Esophagus mucosa (tissue), 1 donor: Measurements from ENCODE around the gene MORC3. TPM values are rescaled to one million over a fixed set of nuclear protein-coding genes. Genes with fewer than 3 reads are reported as not detected.
"Not testable (repeated sequence)": the region's sequence is repeated elsewhere in the genome, so short reads cannot be mapped to it uniquely, and the experiment has no call there.

ENCODE experiments used
- ATAC-seq: fragments of 200-7000 bp; cut with Tn5 transposase; one replicate; pipeline ENCODE4 v1.9.1; 2020
- total RNA-seq: library from RNA; stranded (reverse); gene quantifications from one replicate; pipeline ENCODE4 v1.2.4, GENCODE V29; 2023
- donor health status: DM: yes; HTN: yes; CAD: no.

Gene MORC3, protein sequence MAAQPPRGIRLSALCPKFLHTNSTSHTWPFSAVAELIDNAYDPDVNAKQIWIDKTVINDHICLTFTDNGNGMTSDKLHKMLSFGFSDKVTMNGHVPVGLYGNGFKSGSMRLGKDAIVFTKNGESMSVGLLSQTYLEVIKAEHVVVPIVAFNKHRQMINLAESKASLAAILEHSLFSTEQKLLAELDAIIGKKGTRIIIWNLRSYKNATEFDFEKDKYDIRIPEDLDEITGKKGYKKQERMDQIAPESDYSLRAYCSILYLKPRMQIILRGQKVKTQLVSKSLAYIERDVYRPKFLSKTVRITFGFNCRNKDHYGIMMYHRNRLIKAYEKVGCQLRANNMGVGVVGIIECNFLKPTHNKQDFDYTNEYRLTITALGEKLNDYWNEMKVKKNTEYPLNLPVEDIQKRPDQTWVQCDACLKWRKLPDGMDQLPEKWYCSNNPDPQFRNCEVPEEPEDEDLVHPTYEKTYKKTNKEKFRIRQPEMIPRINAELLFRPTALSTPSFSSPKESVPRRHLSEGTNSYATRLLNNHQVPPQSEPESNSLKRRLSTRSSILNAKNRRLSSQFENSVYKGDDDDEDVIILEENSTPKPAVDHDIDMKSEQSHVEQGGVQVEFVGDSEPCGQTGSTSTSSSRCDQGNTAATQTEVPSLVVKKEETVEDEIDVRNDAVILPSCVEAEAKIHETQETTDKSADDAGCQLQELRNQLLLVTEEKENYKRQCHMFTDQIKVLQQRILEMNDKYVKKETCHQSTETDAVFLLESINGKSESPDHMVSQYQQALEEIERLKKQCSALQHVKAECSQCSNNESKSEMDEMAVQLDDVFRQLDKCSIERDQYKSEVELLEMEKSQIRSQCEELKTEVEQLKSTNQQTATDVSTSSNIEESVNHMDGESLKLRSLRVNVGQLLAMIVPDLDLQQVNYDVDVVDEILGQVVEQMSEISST
- 28.8 TPM for total RNA-seq

DNA sequence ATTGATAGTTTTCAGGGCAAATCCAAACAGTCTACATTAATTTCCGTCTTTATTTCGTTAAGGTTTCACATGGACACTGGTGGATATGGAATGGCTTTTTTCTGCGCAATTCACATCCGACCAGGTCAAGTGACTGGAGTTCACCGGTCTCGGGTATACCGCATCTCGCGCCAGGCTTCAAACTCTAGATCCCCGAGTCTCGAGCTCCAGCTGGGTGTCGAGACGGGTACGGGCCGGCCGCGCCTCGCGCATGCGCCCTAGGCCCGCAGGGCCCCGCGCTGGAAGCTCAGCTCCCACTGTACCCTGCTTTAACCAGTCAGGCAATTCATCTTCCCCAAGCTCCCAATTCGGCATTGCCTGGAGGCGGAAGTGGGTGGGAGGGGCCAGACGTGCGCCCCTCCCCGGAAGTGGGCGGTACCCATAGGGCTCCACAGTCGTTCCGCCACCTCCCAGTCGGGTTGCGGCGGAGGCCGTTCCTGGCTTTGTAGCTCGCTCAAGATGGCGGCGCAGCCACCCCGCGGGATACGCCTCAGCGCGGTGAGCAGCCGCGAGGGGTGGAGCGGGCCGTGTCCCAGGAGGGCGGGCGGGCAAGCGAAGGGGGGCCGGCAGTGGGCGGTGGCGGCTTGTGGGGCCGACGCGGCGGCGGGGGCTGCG is at the start of gene MORC3:
TSS of gene MORC3 (plus strand) at position 431 of the 654 bp plus-strand sequence. CDS start at position 499, 68 bp downstream.
- peak; percentile 97 for ATAC-seq

DNA sequence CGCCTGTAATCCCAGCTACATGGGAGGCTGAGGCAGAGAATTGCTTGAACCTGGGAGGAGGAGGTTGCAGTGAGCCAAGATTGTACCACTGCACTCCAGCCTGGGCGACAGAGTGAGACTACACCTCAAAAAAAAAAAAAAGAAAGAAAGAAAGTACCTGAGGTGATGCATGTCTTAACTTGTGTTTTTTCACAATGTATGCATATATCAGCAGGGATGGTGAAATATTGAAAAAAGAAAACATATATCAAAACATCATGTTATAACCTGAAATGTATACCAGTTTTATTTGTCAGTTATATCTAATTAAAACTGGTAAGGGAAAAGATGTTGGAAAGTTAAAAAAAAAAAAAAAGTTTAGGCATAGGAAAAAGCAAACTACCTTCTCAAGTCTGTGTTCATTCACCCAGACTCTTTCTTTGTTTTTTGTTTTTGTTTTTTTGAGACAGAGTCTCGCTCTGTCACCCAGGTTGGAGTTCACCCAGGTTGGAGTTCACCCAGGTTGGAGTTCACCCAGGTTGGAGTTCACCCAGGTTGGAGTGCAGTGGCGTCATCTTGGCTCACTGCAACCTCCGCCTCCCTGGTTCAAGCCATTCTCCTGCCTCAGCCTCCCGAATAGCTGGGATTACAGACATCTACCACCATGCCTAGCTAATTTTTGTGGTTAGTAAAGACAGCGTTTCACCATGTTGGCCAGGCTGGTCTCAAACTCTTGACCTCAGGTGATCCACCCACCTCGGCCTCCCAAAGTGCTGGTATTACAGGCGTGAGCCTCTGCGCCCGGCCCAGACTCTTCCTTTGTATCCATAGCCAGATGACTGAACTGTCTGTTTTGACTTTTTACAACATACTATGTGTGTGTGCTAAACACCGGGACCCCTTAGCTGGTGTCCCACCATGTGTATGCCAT is 49.0 kb upstream of the MORC3 start:
- ATAC-seq = peak; percentile 73

DNA sequence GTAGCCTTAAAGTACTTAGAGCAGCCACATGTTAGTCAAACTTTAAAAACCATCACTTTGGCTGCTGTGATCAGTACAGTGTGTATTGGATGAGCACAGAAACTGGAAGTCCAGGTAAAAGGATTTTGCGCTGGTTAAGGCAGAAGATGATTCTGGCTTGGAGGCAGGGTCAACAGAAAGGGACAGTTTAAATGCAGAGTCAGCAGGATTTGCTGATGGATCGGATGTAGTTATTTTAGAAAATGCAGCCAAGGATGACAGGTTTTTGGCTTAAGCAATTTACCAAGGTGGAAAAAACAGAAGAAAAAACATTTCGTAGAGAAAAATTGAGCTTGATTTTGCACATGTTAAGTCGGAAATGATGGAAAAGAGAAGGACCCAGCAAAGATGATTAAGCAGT is 45.9 kb upstream of the MORC3 start:
- ATAC-seq = no peak

DNA sequence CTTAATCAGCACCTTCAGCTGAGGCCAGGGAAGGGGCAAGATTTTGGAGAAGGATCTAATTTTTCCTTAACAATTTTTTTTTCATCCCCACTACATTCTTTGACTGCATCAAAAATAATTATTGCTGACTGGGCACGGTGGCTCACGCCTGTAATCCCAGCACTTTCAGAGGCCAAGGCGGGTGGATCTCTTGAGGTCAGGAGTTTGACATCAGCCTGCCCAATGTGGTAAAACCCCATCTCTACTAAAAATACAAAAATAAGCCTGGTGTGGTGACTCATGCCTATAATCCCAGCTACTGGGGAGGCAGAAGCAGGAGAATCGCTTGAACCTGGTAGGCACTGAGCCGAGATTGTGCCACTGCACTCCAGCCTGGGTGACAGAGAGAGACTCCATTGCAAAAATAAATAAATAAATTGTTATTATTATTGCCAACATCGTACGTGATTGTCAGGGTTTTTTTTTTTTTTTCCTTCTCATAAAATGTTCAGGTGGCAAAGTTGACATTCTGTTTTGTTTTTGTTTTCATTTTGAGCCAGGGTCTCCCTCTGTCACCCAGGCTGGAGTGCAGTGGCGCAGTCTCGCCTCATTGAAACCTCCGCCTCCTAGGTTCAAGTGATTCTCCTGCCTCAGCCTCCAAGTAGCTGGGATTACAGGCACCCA is 37.3 kb upstream of the MORC3 start:
- ATAC-seq = peak; percentile 25

DNA sequence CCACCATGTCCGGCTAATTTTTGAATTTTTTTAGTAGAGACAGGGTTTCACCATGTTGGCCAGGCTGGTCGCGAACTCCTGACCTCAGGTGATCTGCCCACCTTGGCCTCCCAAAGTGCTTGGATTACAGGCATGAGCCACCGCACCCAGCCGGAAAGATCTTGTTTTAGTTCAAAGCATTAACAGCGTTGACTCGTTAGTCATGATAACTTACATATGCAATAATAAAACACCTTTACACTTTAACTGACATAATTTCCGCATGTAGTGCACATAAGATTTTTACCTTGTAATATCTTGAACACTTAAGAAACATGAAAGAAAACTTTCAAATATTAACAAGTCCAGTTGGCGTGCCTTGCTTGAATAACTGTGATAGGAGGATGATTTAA is 36.8 kb upstream of the MORC3 start:
- ATAC-seq = not testable (repeated sequence)

DNA sequence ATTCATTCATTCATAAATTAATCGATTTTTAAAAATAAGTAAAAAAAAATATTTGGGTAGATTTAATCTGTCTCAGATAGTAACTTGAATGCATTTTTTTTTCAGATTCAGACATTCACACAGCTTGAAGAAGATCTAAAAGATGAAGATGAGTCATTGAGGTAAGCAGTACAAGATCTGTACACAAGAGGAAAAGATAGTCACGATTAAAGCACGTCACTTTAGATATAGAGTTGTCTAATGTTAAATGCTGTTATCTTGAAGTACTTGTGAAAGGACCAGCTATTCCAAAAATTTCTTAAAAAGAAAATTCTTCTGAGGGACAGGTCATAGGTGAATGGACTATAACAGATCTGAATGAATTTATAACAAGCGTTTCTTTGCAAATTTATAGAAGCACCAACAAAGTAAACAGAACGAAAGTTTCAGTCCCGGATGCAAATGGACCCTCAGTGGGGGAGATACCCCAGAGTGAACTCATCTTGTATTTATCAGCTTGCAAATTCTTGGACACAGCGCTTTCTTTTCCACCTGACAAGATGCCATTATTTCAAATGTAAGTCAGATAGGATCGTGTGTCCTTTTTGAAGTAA is 31.2 kb upstream of the MORC3 start:
- ATAC-seq = no peak

DNA sequence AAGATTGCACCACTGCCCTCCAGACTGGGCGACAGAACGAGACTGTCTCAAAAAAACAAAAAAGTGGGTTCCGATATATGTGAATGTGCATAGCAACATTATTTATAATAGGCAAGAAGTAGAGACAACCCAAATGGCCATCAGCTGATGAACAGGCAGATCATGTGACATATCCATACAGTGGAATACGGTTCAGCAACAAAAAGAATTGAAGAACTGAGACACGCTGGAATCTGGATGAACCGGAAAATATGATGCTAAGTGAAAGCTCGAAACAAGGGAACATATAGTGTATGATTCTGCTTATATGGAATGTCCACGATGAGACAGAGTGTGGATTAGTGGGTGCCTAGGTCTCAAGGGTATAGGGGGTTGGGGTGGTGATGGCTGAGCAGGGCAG is 28.5 kb upstream of the MORC3 start:
- no peak for ATAC-seq

DNA sequence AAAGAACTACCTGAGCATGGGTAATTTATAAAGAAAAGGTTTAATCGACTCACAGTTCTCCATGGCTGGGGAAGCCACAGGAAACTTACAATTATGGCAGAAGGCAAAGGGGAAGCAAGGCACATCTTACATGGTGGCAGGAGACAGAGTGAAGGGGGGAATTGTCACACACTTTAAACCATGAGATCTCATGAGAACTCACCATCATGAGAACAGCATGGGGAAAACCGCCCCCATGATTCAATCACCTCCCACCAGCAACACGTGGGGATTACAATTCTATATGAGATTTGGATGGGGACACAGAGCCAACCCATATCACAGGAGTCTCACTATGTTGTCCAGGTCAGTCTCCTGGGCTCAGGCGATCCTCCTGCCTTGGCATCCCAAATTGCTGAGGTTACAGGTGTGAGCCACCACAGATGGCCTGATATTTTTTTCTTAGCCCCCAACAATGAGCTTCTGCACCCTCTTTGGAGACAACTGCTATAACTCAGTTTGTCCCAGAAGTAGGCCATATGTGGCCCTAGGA is 22.5 kb upstream of the MORC3 start:
- no peak for ATAC-seq

DNA sequence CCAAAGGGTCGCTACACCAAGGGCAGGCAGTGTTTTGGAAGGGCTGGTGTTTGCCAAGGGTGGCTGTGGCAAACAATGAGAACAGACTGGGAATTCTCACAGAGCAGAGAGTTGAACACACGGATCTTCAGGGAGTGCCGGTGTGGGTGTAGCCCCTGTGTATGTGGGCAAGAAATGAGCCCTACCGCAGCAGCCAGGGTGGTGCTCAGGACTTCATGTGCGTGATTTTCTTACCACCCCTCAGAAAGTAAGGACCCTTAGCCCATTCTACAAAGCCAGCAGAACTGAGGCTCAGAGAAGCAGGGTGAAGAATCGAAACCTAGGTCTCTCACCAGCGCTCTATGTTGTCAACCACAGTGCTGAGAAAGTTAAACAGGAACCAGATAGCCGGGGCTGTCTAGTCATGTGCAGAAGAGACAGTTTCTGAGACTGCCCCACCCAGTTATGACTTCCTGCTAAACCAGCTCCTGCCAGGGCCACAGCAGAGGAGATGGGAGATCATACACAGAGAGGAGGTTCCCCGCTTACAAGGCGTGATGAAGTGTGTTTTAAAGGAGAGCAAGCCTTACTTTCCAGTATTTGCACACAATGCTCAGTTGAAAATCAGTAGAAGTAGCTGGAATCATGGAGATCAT is 21.9 kb upstream of the MORC3 start:
- ATAC-seq = peak; percentile 96

DNA sequence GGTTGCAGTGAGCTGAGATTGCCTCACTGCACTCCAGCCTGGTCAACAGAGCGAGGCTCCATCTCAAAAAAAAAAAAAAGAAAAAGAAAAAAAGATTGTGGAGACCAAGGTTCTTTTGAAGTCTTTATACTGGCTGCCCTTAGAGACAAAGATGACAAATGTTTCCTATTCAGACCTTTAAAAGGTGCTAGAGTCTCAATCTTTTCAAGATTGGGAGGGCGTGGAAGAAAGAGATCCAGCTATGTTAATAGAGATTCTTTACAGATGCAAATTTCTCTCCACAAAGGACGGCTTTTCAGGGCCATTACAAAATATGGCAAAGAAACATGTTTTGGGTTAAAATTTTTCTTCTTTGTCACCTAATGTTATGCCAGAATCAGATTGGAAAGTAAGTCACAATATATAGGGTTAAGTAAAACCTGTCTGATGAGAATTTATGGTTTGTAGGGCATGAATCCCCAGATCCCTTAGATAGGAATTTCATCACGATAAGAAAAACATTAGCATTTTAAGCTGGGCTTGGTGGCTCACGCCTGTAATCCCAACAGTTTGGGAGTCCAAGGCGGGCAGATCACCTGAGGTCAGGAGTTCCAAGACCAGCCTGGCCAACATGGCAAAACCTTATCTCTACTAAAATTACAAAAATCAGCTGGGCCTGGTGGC is 13.0 kb upstream of the MORC3 start:
- no peak for ATAC-seq

DNA sequence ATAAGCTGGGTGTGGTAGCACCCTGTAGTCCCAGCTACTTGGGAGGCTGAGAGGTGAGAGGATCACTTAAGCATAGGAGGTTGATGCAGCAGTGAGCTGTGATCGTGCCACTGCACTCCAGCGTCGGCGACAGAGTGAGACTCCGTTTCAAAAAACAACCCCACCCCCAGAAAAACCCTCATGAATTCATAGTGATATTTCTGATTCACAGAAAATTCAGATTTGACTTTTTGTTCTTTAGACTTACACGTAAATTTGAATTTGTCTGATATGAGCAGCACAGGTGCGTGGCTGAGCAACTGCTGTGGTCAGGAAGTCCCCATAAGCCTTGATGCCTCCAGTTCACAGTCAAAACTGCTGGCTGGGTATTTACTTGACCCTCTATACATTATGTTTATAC is 10.0 kb upstream of the MORC3 start:
- no peak for ATAC-seq

DNA sequence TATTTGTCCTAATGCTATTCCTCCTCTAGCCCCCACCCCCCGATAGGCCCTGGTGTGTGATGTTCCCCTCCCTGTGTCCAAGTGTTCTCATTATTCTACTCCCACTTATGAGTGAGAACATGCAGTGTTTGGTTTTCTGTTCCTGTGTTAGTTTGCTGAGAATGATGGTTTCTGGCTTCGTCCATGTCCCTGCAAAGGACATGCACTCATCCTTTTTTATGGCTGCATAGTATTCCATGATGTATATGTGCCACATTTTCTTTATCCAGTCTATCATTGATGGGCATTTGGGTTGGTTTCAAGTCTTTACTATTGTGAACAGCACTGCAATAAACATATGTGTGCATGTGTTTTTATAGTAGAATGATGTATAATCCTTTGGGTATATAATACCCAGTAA is 6.6 kb upstream of the MORC3 start:
- not testable (repeated sequence) for ATAC-seq

DNA sequence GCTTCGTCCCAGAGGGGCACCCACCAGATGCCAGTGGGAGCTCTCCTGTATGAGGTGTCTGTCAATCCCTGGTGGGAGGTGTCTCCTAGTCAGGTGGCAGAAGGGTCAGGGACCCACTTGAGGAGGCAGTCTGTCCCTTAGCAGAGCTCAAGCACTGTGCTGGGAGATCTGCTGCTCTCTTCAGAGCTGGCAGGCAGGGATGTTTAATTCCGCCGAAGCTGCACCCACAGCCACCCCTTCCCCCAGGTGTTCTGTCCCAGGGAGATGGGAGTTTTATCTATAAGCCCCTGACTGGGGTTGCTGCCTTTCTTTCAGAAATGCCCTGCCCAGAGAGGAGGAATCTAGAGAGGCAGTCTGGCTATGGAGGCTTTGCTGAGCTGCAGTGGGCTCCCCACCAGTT is 4.0 kb upstream of the MORC3 start:
- not testable (repeated sequence) for ATAC-seq

DNA sequence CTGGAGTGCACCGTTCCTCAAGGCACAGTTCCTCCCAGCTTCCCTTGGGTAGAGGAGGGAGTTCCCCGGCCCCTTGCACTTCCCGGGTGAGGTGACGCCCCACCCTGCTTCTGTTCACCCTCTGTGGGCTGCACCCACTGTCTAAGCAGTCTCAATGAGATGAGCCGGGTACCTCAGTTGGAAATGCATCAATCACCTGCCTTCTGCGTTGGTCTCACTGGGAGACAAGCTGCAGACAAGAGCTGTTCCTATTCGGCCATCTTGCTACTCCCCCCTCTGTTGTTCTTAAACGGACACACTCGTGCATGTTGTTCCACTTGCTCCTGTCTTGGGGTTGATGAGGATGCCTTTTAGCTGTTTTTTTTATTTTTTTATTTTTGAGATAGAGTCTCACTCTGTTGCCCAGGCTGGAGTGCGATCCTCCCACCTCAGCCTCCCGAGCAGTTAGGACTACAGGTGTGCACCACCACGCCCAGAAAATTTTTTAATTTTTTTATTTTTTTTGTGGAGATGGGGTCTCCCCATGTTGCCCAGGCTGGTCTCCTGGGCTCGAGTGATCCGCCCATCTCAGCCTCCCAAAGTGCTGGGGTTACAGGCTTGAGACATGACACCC is 3.0 kb upstream of the MORC3 start:
- ATAC-seq = no peak

DNA sequence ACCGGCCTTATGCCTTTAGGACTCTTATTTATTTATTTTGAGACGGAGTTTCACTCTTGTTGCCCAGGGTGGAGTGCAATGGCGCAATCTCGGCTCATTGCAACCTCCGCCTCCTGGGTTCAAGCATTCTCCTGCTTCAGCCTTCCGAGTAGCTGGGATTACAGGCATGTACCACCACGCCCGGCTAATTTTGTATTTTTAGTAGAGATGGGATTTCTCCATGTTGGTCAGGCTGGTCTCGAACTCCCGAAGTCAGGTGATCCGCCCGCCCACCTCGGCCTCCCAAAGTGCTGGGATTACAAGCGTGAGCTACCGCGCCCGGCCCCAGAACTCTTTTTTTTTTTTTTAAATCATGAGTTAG is 611 bp upstream of the MORC3 start:
- not testable (repeated sequence) for ATAC-seq

DNA sequence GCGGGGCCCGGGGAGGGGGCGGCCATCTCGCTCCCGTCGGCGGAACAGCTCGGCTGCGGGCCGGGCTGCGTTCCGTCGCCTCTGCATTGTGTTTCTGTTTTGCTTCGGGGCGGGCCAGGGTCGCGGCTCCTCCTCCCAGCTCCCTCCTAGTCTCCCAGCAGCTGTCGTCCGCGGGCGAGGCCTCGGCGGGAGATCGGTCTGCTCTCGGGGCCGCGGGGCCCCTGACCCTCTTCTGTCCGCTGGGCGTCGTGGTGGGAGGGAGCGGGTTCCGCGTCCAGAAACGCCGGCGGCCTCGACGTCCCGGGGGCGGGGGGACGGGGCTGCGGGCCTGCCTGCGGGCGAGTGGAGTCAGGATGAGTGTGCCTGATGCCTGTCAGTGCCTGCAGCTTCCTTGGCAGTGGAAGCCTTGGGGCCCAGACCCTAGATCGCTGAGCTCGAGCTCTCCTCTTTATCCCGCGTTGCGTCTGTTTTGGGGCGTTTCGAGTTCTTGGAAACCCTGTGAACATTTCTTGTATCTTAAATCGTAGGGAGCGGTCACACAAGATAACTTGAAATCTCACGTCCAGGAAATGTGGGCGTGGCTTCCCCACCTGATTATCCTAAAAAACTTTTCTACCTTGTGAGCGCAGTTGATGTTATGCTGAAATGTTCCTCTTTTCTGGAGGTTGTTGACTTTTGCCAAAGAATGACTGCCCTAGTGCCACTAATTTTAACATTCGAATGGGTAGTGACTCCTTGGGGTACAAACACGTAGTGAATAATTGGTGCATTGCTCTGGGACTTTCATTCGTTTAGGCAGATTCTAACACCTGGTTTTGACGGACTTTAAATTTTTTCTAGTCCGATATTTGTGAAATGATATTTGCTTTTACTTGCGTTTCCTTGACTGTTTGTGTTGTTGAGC is 676 bp downstream of the MORC3 start:
- ATAC-seq = peak; percentile 65

DNA sequence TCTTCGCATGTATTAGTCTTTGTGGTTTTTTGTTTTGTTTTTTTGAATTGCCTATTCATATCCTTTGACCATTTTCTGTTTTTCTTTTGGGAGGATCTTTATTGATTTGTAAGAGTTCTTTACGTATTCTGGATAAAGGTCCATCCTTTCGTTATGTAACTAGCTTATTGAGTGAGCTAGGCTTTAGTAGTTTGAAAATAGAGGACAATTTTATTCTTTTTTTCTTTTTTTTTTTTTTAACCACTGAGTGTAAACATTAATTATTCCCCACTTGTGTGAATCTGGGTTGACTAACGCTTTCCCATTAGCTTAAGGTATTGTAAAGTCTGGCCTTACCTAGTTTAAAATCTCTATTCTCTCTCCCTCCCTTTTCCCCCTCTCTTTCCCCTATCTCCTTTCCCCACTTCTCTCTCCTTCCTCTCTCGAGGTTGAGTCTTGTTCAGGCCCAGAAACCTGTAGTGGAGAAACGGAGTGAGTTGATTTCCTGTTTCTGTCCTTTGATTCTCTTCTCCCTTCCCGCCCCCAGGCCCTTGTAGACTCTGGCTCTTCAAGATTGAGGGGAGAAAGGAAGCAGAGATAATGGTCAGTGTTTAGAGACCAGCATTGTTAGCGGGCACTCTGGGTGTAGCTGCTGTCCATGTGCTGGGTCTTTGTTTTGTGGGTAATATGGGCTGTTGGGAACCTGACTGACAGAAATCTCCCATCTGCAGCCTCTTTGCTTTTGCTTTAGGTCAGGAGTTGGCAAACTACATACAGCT is 1.5 kb downstream of the MORC3 start:
- ATAC-seq = no peak
